HEK293 (cell line): ENCODE measurements around the gene SDE2.

Experiments
- KLF17 ChIP-seq: fragments of 450-650 bp; formaldehyde crosslinking; IDR thresholded peaks from 2 replicates; pipeline ENCODE4 v1.5.1; 2016; ENCODE audit warnings: missing biosample characterization, missing genetic modification characterization
- TRIM28 ChIP-seq: IDR thresholded peaks from 2 replicates; pipeline ENCODE4 v1.6.1; 2011; ENCODE audit warnings: low read length, control low read depth, borderline replicate concordance
- ZBTB21 ChIP-seq: fragments of 450-650 bp; formaldehyde crosslinking; IDR thresholded peaks from 2 replicates; pipeline ENCODE4 v1.5.1; 2017; ENCODE audit warnings: missing biosample characterization, missing genetic modification characterization
- ZNF280D ChIP-seq: fragments of 450-650 bp; formaldehyde crosslinking; IDR thresholded peaks from 2 replicates; pipeline ENCODE4 v1.5.1; 2016; ENCODE audit warnings: missing biosample characterization, missing genetic modification characterization
- ZNF335 ChIP-seq: fragments of 450-650 bp; formaldehyde crosslinking; conservative IDR thresholded peaks from 2 replicates; pipeline ENCODE4 v1.5.1; 2016; ENCODE audit warnings: missing biosample characterization, missing genetic modification characterization
- ZNF394 ChIP-seq: fragments of 450-650 bp; formaldehyde crosslinking; IDR thresholded peaks from 2 replicates; pipeline ENCODE4 v1.5.1; 2016; ENCODE audit warnings: missing biosample characterization, missing genetic modification characterization, mild to moderate bottlenecking, moderate library complexity, borderline replicate concordance
- ZNF416 ChIP-seq: fragments of 450-650 bp; formaldehyde crosslinking; IDR thresholded peaks from 2 replicates; pipeline ENCODE4 v1.5.1; 2016; ENCODE audit warnings: missing biosample characterization, missing genetic modification characterization
- ZNF558 ChIP-seq: fragments of 450-650 bp; formaldehyde crosslinking; IDR thresholded peaks from 2 replicates; pipeline ENCODE4 v1.5.1; 2016; ENCODE audit warnings: missing biosample characterization, missing genetic modification characterization
- ZNF629 ChIP-seq: fragments of 450-650 bp; formaldehyde crosslinking; IDR thresholded peaks from 2 replicates; pipeline ENCODE4 v1.5.1; 2017; ENCODE audit warnings: missing biosample characterization, missing genetic modification characterization
- ZNF692 ChIP-seq: fragments of 450-650 bp; formaldehyde crosslinking; IDR thresholded peaks from 2 replicates; pipeline ENCODE4 v1.5.1; 2016; ENCODE audit warnings: missing biosample characterization, missing genetic modification characterization
- ZNF791 ChIP-seq: fragments of 450-650 bp; formaldehyde crosslinking; IDR thresholded peaks from 2 replicates; pipeline ENCODE4 v1.5.1; 2016; ENCODE audit warnings: missing biosample characterization, missing genetic modification characterization
- TF ChIP-seq, protein P1 (sequence below): fragments of 450-650 bp; formaldehyde crosslinking; IDR thresholded peaks from 2 replicates; pipeline ENCODE4 v1.5.1; 2016; ENCODE audit warnings: missing biosample characterization, missing genetic modification characterization
- TF ChIP-seq, protein P2 (sequence below): fragments of 450-650 bp; formaldehyde crosslinking; IDR thresholded peaks from 2 replicates; pipeline ENCODE4 v1.5.1; 2017; ENCODE audit warnings: missing biosample characterization, missing genetic modification characterization
- TF ChIP-seq, protein P3 (sequence below): fragments of 450-650 bp; formaldehyde crosslinking; conservative IDR thresholded peaks from 2 replicates; pipeline ENCODE4 v1.5.1; 2016; ENCODE audit warnings: low read depth, missing biosample characterization, missing genetic modification characterization

SDE2 gene

DNA sequence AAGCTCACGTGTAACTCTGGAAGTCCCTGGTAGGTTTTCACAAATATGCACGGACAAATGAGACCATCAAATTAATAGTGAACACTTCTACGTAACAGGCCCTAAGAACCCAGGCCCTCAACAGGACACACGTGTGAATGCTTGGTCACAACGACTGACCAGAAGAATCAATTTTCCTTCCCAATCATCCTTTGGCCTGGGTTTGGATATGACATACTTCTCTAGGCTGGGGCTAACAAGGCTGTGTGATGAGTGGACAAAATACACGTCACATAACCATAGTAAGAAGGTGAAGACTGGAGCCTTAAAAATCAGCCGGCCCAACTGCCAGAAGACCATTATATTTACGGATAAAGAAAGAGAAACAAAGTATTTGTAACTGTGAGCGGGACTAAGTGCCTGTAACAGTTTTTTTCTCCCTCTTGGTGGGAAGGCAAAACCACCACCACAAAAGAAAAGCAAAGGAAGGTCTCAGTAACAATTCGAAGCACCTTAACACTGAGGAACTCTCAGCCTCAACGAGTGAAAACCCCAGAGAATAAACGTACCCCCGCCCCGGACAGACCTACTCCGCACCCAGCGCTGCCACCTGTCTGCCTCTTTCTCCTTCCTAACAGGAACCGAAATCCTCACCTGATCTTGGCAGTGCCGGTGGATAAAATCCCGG lies 450 bp downstream of the SDE2 start (continued):
- TF ChIP-seq, protein P1, sequence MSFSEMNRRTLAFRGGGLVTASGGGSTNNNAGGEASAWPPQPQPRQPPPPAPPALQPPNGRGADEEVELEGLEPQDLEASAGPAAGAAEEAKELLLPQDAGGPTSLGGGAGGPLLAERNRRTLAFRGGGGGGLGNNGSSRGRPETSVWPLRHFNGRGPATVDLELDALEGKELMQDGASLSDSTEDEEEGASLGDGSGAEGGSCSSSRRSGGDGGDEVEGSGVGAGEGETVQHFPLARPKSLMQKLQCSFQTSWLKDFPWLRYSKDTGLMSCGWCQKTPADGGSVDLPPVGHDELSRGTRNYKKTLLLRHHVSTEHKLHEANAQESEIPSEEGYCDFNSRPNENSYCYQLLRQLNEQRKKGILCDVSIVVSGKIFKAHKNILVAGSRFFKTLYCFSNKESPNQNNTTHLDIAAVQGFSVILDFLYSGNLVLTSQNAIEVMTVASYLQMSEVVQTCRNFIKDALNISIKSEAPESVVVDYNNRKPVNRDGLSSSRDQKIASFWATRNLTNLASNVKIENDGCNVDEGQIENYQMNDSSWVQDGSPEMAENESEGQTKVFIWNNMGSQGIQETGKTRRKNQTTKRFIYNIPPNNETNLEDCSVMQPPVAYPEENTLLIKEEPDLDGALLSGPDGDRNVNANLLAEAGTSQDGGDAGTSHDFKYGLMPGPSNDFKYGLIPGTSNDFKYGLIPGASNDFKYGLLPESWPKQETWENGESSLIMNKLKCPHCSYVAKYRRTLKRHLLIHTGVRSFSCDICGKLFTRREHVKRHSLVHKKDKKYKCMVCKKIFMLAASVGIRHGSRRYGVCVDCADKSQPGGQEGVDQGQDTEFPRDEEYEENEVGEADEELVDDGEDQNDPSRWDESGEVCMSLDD = peak; percentile 38; the same call in 1 of the 2 replicates
- TF ChIP-seq TRIM28 (no peak), ZNF394 (peak; percentile 47; the same call in 1 of the 2 replicates), ZNF280D (peak; percentile 89; the same call in 1 of the 2 replicates), ZNF692 (tag by site-specific recombination) (no peak), KLF17 (tag by site-specific recombination) (no peak), ZNF558 (tag by site-specific recombination) (no peak), ZNF416 (tag by site-specific recombination) (no peak), ZNF335 (tag by site-specific recombination) (peak; percentile 78), ZBTB21 (no peak), ZNF791 (peak; percentile 40; the same call in 1 of the 2 replicates), ZNF629 (tag by site-specific recombination) (no peak)
- TF ChIP-seq, protein P2, sequence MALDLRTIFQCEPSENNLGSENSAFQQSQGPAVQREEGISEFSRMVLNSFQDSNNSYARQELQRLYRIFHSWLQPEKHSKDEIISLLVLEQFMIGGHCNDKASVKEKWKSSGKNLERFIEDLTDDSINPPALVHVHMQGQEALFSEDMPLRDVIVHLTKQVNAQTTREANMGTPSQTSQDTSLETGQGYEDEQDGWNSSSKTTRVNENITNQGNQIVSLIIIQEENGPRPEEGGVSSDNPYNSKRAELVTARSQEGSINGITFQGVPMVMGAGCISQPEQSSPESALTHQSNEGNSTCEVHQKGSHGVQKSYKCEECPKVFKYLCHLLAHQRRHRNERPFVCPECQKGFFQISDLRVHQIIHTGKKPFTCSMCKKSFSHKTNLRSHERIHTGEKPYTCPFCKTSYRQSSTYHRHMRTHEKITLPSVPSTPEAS = no peak
- TF ChIP-seq, protein P3, sequence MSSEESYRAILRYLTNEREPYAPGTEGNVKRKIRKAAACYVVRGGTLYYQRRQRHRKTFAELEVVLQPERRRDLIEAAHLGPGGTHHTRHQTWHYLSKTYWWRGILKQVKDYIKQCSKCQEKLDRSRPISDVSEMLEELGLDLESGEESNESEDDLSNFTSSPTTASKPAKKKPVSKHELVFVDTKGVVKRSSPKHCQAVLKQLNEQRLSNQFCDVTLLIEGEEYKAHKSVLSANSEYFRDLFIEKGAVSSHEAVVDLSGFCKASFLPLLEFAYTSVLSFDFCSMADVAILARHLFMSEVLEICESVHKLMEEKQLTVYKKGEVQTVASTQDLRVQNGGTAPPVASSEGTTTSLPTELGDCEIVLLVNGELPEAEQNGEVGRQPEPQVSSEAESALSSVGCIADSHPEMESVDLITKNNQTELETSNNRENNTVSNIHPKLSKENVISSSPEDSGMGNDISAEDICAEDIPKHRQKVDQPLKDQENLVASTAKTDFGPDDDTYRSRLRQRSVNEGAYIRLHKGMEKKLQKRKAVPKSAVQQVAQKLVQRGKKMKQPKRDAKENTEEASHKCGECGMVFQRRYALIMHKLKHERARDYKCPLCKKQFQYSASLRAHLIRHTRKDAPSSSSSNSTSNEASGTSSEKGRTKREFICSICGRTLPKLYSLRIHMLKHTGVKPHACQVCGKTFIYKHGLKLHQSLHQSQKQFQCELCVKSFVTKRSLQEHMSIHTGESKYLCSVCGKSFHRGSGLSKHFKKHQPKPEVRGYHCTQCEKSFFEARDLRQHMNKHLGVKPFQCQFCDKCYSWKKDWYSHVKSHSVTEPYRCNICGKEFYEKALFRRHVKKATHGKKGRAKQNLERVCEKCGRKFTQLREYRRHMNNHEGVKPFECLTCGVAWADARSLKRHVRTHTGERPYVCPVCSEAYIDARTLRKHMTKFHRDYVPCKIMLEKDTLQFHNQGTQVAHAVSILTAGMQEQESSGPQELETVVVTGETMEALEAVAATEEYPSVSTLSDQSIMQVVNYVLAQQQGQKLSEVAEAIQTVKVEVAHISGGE (tag by site-specific recombination) = no peak
